ENCODE measurements around the gene CPEB3.

The CPEB3 gene

DNA sequence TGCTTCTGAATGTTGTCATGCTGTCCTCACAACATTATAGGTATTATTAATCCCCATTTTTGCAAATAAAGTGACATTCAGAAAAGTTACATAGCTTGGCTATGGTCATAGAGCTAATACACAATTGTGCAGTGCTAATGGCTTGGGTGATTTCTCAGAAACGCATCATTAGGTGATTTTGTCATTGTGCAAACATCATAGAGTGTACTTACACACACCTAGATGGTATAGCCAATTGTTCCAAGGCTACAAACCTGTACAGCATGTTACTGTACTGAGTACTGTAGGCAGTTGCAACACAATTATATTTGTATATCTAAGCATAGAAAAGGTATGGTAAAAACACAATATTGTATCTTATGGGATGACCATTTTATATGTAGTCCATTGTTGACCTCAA lies 276.3 kb downstream of the CPEB3 start:
- no peak for DNase-seq

DNA sequence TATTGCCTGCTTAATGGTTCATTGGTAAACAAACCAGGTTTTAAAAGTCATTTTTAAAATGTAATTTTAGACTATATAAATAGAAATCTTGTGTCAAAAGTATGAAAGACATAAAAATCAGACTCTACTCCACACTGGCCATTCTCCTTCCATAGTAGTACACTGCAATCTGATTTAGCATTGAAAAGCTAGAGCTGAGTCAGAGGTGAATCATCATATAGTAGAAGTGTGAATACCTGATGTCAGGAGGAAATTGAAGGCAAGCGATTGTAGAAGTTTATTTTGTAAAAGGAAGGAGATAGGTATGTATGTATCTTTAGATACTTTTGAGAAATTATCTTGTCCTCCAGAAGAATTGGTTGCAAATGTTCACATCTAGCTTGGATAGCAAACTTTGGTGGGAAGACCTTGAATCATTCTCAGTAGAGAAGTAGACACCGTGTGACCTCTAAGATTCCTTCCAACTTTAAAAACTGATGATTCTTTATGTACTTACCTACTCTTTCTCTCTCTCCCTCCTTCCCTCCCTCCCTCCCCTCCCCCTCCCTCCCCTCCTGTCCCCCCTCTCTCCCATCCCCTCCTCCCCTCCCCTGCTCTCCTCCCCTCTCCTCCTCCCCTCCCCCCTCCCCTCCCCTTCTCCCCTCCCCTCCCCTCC lies 279.2 kb downstream of the CPEB3 start:
- peak; percentile 48 for DNase-seq

DNA sequence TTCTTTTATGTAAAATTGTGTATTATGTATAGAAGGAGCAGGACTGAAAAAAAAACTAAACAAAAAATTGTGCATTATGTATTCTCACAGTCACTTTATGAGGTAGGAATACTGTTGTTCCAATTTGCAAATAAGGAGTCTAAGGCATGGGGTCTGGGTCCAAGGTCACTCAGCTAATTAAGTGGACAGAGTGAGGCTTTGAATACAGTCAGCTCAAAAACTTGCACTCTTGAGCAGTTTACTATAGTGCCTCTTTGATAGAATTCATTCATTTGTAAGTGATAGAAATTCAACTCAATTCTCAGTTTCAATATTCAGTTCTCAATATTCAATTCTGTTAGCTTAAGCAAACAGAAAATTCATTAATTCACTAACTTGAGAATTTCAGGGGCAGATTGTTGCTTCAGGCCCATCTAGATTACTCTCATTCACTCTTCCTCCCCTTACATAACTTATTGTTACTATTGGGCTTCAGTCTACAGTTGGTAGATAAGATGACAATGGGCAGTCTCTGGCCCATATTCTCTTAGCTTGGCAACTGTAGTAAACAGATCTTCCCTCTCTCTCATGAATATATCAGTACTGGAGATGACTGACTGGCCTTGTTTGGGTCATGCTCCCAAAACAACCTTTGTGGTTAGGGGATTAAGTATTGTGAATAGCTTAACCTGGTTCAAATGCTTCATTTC lies 280.7 kb downstream of the CPEB3 start:
- DNase-seq, result no peak

DNA sequence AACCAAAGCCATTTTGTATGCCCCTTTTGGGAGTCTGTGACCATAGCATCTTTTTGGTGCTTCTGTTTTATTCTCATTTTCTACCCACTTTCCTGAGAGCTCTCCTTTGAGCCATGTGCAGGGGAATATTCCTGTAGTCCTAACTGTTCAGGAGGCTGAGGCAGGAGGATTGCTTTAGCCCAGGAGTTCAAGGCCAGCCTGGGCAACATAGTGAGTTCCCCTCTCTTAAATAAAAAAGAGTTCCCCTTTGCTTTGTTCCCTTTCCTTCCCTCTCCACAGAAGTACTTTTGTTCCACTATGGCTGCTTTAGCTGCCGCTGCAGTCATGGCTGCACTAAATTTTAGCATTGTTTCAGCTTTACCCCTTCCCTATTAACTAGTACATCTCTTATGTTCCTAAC lies 281.4 kb downstream of the CPEB3 start:
- DNase-seq, result no peak

GRCh38 chr10:92005978-92006377 lies 284.9 kb downstream of the CPEB3 start:
- no peak for DNase-seq

GRCh38 chr10:92003258-92003657 lies 287.6 kb downstream of the CPEB3 start:
- no peak for DNase-seq

- no peak for DNase-seq
Observed at GRCh38 chr10:92001995-92002394, 288.9 kb downstream of the CPEB3 start.

- no peak for DNase-seq
Observed at GRCh38 chr10:92001581-92001980, 289.3 kb downstream of the CPEB3 start.
